HepG2 (cell line): ENCODE data around the gene PEX14. TPM values are rescaled to one million over a fixed set of nuclear protein-coding genes. Genes with fewer than 3 reads are reported as not detected.

Source experiments
- ARID5B ChIP-seq: IDR thresholded peaks from 2 replicates; pipeline ENCODE4 v1.4.0; 2020; ENCODE audit warnings: mild to moderate bottlenecking, missing genetic modification reagents
- DPF2 ChIP-seq: sonication (generic); formaldehyde crosslinking; IDR thresholded peaks from 2 replicates; pipeline ENCODE4 v1.4.0; 2020; ENCODE audit warnings: mild to moderate bottlenecking, low read depth, missing genetic modification reagents, borderline replicate concordance
- FOXC1 ChIP-seq: sonication (generic); formaldehyde crosslinking; IDR thresholded peaks from 2 replicates; pipeline ENCODE4 v1.8.0; 2022; ENCODE audit warnings: mild to moderate bottlenecking, missing genetic modification reagents, borderline replicate concordance
- NFKB2 ChIP-seq: sonication (generic); formaldehyde crosslinking; IDR thresholded peaks from 2 replicates; pipeline ENCODE4 v1.4.0; 2020; ENCODE audit warnings: missing genetic modification reagents, borderline replicate concordance
- PAWR ChIP-seq: sonication (generic); formaldehyde crosslinking; IDR thresholded peaks from 2 replicates; pipeline ENCODE4 v1.4.0; 2020; ENCODE audit warnings: missing genetic modification reagents, mild to moderate bottlenecking, borderline replicate concordance
- PBX2 ChIP-seq: IDR thresholded peaks from 2 replicates; pipeline ENCODE4 v1.6.1; 2016; ENCODE audit warnings: control low read depth
- PRDM10 ChIP-seq: sonication (generic); formaldehyde crosslinking; IDR thresholded peaks from 2 replicates; pipeline ENCODE4 v1.4.0; 2020; ENCODE audit warnings: low read depth, missing genetic modification reagents
- RAD21 ChIP-seq: fragments of 450-650 bp; formaldehyde crosslinking; IDR thresholded peaks from 2 replicates; pipeline ENCODE4 v1.5.0; 2020; ENCODE audit warnings: mild to moderate bottlenecking
- SETDB1 ChIP-seq: sonication (generic); formaldehyde crosslinking; IDR thresholded peaks from 2 replicates; pipeline ENCODE4 v1.5.1; 2020; ENCODE audit warnings: missing genetic modification reagents, mild to moderate bottlenecking, borderline replicate concordance
- STAG1 ChIP-seq: sonication (generic); formaldehyde crosslinking; IDR thresholded peaks from 2 replicates; pipeline ENCODE4 v1.4.0; 2020; ENCODE audit warnings: missing genetic modification reagents
- ZC3H13 ChIP-seq: sonication (generic); formaldehyde crosslinking; IDR thresholded peaks from 2 replicates; pipeline ENCODE4 v1.8.1; 2023; ENCODE audit warnings: mild to moderate bottlenecking, missing genetic modification reagents, moderate library complexity
- ZFP37 ChIP-seq: sonication (generic); formaldehyde crosslinking; IDR thresholded peaks from 2 replicates; pipeline ENCODE4 v1.4.0; 2020; ENCODE audit warnings: missing genetic modification reagents, borderline replicate concordance
- ZNF225 ChIP-seq: sonication (generic); formaldehyde crosslinking; IDR thresholded peaks from 2 replicates; pipeline ENCODE4 v1.4.0; 2020; ENCODE audit warnings: mild to moderate bottlenecking, missing genetic modification reagents
- ZNF280B ChIP-seq: sonication (generic); formaldehyde crosslinking; IDR thresholded peaks from 2 replicates; pipeline ENCODE4 v1.5.0; 2020; ENCODE audit warnings: missing genetic modification reagents, mild to moderate bottlenecking, borderline replicate concordance
- ZSCAN25 ChIP-seq: sonication (generic); formaldehyde crosslinking; IDR thresholded peaks from 2 replicates; pipeline ENCODE4 v1.8.0; 2022; ENCODE audit warnings: mild to moderate bottlenecking, missing genetic modification reagents
- polyA plus RNA-seq, 8 experiments: library from polyadenylated mRNA; depleted of rRNA in 3 of 8; stranded (reverse) in 7 of 8; unstranded in 1 of 8; fragments of >200 nt; fragmentation: Illumina TruSeq in 4 of 8; extraction: Trizol in 4 of 8; gene quantifications; 2 replicates each; pipeline versions ENCODE4 v1.2.1 to v1.2.3, GENCODE V29; 2011 to 2016; ENCODE audit warnings: low read depth in 4 of 8, missing spikeins in 1 of 8, mixed read lengths in 1 of 8; ENCODE audit not compliant: insufficient read depth in 1 of 8
- total RNA-seq, 5 experiments: library from RNA; depleted of rRNA; stranded (reverse); fragments of >200 nt; fragmentation: Illumina TruSeq; extraction: Trizol; gene quantifications; 2 replicates each; pipeline ENCODE4 v1.2.3, GENCODE V29; 2016; ENCODE audit warnings: low read depth in 1 of 5

Gene PEX14
- total and polyA plus RNA-seq, 2 of the 13 experiments (the other 11 are each of a cell fraction or from before 2014, with no cell fraction given), result 6.5 to 9.9 TPM

GRCh38 chr1:10555635-10556429, 81.1 kb downstream of the PEX14 start (continued):
- TF ChIP-seq ZNF280B (no peak), RAD21 (CRISPR knock-in tag) (no peak), DPF2 (CRISPR knock-in tag) (no peak), NFKB2 (CRISPR knock-in tag) (peak; percentile 50; the same call in 1 of the 2 replicates), ZNF225 (CRISPR knock-in tag) (peak; percentile 68), PBX2 (CRISPR knock-in tag) (no peak), PAWR (CRISPR knock-in tag) (no peak), ZFP37 (no peak), STAG1 (CRISPR knock-in tag) (no peak), FOXC1 (0 out of 2 replicates have a peak, but pooled peaks have one; percentile 50), ZSCAN25 (CRISPR knock-in tag) (no peak), ZC3H13 (CRISPR knock-in tag) (no peak), ARID5B (CRISPR knock-in tag) (0 out of 2 replicates have a peak, but pooled peaks have one; percentile 17), SETDB1 (CRISPR knock-in tag) (no peak), PRDM10 (no peak)
